HG03039 (cell line): ENCODE measurements around the gene CCDC157.

Experiments
- ATAC-seq: cut with Tn5 transposase; IDR thresholded peaks from one replicate; pipeline ENCODE4 v1.9.1; 2021; ENCODE audit warnings: mild to moderate bottlenecking, moderate library complexity; ENCODE audit not compliant: unreplicated experiment

CCDC157 gene

GRCh38 chr22:30351226-30351625, 5.6 kb upstream of the CCDC157 start:
- no peak for ATAC-seq

DNA sequence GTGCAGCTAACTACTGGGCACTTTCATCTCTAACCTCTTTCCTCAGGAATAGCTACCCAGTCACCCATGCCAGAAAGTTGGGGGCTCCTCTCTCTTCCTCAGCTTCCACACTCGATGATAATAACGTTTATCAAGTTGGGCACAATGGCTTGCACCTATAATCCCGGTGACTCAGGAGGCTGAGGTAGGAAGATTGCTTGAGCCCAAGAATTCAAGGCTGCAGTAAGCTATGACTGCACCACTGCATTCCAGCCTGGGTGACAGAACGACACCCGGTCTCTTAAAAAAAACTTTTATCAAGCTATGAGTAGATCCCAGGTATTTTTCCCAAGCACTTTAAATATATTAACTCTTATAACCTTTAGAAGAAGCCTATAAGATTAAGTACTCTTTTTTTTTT, 2.2 kb upstream of the CCDC157 start:
- no peak for ATAC-seq

GRCh38 chr22:30357236-30357570, 396 bp downstream of the CCDC157 start:
- ATAC-seq, result no peak

- ATAC-seq, result no peak
Measured at GRCh38 chr22:30357650-30358215, 926 bp downstream of the CCDC157 start.

- ATAC-seq, result no peak
Measured at GRCh38 chr22:30358541-30358940, 1.7 kb downstream of the CCDC157 start.

GRCh38 chr22:30361916-30362650, 5.3 kb downstream of the CCDC157 start:
- ATAC-seq, result no peak

DNA sequence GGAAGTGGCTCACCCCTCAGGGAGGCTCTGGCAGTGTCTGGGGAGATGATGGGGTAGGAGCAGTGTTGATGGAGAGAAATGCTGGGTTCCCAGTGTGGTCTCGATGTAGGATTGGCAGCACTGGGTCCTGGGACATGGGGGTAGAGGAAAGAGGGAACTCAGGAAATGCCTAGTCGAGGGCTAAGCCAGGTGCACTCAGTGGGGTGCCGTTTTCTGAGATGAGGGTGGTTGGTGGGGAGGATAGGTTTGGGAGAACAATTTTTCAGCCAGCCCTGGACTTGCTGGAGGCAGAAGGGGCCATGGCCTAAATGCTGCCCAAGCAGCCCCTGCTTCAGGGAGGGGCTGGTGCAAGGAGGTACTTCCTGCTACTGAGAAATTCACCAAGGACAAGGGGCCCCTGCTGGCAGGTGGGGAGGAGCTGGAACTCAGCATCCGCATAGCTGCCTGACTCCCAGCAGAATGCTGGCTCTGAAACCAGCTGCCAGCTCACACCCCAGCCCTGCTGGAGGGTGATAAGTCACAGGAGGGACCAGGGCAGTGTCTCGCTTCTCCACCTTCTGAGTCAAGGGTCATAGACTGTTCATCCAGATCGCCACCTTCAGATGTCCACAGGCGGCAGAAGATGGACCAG, 6.0 kb downstream of the CCDC157 start:
- ATAC-seq, result no peak

DNA sequence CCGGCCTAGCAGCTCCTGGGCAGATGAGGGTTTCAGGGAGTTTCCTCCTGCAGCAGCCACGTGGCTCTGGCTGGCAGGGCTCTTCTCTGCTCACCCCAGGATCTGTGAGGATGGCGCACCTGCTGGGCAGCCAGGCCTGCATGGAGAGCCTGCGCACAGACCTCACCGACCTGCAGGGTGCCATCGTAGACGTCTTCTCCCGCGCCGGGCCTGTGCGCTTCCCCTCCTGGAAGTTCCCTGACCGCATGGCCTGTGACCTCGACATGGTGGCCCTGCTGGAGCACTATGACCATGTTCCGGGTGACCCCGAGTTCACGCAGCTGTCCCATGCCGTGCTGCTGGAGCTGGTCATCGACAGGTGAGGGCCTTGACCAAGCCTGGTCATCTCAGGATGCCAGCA, 9.1 kb downstream of the CCDC157 start:
- ATAC-seq, result no peak

DNA sequence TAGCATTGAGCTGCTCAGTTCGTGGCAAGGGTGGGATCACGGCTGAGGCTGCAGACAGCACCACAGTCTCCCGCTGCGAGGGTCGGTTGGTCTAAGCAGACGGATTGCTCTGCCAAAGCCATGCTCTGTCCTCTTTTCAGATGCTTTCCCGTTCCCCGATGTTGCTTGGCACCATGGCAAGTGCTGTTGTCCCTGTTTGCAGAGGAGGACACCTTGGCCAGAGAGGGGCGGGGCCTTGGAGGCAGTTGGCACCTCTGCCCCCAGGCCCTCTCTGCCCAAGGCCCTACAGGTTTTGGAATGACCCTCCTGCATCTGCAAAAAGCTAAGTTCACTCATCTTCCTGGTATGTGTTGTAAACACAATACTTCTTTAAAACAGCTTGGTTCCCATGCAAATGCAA, 11.6 kb downstream of the CCDC157 start:
- no peak for ATAC-seq

DNA sequence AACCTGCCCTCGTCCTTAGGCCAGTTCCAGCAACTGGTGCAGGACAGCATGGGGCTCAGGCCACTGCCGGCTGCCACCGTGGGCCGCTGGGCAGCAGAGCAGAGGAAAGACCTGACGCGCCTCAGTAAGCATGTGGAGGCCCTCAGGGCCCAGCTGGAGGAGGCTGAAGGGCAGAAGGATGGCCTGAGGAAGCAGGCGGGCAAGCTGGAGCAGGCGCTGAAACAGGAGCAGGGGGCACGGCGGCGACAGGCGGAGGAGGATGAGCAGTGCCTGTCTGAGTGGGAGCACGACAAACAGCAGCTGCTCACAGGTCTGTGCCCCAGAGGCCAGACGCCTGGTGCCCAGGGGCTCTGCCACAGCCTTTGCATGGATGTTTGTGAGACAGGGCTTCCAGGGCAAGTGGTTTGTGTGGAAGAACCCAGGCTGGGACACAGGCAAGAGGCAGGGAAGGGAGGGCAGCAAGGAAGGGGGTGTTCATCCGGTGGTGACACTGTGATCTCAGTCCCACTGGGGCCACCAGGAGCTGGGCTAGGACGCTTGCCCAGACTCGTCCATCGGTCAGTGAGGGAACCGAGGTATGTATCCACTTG, 13.9 kb downstream of the CCDC157 start:
- no peak for ATAC-seq

DNA sequence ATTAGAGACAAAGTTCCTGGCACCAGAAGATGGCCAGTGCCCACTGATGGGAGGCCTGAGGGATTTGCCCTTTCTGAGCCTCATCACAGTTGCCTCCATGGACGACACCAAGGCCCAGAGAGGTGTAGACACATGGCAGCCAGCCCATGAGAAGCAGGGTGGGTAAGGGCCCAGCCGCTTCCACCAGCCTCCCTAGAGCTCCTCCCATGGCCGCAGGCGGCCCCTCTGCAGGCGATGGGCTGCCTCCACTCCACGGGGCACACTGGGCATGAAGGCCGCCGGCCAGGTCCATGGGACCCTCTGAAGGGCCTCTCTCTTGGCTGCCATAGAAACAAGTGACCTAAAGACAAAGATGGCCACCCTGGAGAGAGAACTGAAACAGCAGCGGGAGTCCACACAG, 14.5 kb downstream of the CCDC157 start:
- ATAC-seq, result no peak

DNA sequence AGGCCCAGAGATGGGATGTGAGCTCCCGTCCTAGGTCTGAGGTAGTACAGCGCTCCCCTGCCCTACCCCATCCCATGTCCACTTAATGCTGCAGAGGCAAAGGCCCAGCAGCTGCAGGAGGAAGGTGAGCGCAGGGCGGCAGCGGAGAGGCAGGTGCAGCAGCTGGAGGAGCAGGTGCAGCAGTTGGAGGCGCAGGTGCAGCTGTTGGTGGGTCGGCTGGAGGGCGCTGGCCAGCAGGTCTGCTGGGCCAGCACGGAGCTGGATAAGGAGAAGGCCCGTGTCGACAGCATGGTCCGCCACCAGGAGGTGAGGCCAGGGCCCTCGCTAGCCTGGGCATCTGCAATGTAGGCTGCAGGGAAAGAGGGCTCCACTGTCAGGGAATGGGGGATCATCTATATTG, 15.2 kb downstream of the CCDC157 start:
- ATAC-seq, result no peak

DNA sequence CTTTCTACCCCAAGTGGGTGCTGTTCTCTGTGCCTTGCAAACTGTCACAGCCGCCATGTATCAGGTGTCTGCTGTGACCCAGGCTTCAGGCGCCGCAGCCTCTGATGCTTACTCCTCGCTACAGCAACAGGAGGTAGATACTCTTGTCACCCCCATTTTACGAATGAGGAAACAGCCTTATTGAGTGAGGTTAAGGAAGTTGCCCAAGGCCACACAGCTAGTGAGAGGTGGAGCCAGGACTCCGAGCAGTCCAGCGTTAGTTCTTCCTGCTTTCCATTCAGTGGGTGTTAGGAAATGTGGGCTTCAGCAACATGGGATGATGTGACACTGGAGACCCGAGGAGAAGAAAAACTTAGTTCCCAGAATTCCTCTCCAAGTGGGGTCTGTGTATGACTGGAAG, 16.1 kb downstream of the CCDC157 start:
- ATAC-seq, result no peak

- ATAC-seq, result no peak
Measured at GRCh38 chr22:30373331-30374325, 16.8 kb downstream of the CCDC157 start.

GRCh38 chr22:30375312-30375849, 18.6 kb downstream of the CCDC157 start:
- ATAC-seq, result no peak

DNA sequence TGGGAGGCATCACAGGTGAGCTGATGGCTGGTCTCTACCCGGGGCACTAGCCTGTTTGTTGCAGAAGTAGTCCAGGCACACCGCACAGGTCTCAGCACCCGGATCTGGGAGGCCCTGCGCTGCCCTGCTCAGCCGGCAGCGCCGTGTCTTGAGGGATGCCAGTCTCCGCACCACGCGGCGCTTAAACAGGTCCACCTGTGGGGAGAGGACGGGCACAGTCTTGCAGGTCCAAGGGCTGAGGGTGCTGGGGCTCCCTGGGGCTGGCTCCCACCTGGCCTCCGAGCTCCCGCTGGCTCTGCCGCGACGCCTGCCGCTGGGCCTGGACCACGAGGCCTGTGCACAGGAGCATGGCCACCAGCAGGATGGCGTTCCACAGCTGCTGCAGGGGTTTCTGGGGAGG, 23.2 kb downstream of the CCDC157 start:
- no peak for ATAC-seq

GRCh38 chr22:30381264-30381663, 24.5 kb downstream of the CCDC157 start:
- no peak for ATAC-seq

GRCh38 chr22:30382340-30382739, 25.5 kb downstream of the CCDC157 start:
- no peak for ATAC-seq

GRCh38 chr22:30383061-30383460, 26.3 kb downstream of the CCDC157 start:
- ATAC-seq, result no peak

DNA sequence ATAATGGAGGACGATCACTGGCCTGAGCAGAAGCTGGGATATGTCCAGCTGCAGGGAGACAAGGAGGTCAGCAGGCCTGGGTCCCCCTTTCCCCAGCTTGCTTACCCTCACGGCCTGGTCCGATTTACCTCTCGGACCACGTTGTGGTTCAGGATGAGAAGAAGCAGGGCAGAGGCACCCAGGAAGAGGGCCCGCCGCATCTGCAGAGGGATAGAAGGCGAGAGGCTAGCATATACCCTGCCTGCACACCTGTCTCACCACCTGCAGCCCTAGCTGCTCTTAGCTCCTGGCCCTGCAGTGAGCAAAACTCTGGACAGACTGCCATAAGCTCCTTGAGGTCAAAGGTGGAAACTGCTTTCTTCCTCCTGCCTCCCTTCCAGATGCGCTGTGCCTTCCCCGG, 29.1 kb downstream of the CCDC157 start:
- no peak for ATAC-seq

GRCh38 chr22:30386608-30386959, 29.8 kb downstream of the CCDC157 start:
- no peak for ATAC-seq
